HCT116 (cell line): ENCODE measurements around the gene CDH2.

Experiments
- CTCF ChIP-seq, 3 experiments: fragments of 200-600 bp in 1 of 3; sonication (generic) in 1 of 3; IDR thresholded peaks in 2 of 3; conservative IDR thresholded peaks in 1 of 3; 2 replicates each; pipeline ENCODE4 v1.5.1; 2012 to 2017; ENCODE audit warnings: low read depth in 2 of 3, low read length in 2 of 3, antibody characterized with exemption in 1 of 3, borderline replicate concordance in 1 of 3, control low read depth in 1 of 3, mild to moderate bottlenecking in 1 of 3, mixed read lengths in 1 of 3, mixed run types in 1 of 3, moderate library complexity in 1 of 3; ENCODE audit not compliant: insufficient read depth in 1 of 3
- EZH2 ChIP-seq: fragments of 200-600 bp; sonication (generic); IDR thresholded peaks from 2 replicates; pipeline ENCODE4 v1.6.1; 2017; ENCODE audit warnings: antibody characterized with exemption, mixed run types
- POLR2A ChIP-seq: IDR thresholded peaks from 2 replicates; pipeline ENCODE4 v1.7.0; 2011; ENCODE audit warnings: borderline replicate concordance; ENCODE audit not compliant: insufficient read depth, insufficient read length; ENCODE audit errors: extremely low read depth
- POLR2AphosphoS5 ChIP-seq: IDR thresholded peaks from 2 replicates; pipeline ENCODE4 v1.6.1; 2011; ENCODE audit warnings: mild to moderate bottlenecking, low read depth, low read length, moderate library complexity
- REST ChIP-seq: IDR thresholded peaks from 2 replicates; pipeline ENCODE4 v1.6.1; 2012; ENCODE audit warnings: low read depth
- SRF ChIP-seq: IDR thresholded peaks from 2 replicates; pipeline ENCODE4 v1.6.1; 2012; ENCODE audit warnings: low read depth
- ZFX ChIP-seq: fragments of 450-650 bp; IDR thresholded peaks from 2 replicates; pipeline ENCODE4 v1.6.1; 2017

- no peak for TF ChIP-seq SRF
- TF ChIP-seq CTCF (IDR thresholded peaks at IDR 0.05 in 2 of 3, conservative IDR thresholded peaks at IDR 0.05 in 1 of 3; ENCODE audit: borderline replicate concordance in 1 of 3, insufficient read depth in 1 of 3, low read depth in 2 of 3, low read length in 2 of 3) = no peak
- no peak for TF ChIP-seq ZFX
- no peak for TF ChIP-seq EZH2
- no peak for TF ChIP-seq REST
- TF ChIP-seq POLR2A = no peak
- TF ChIP-seq POLR2AphosphoS5 = no peak
These were observed 8.2 kb downstream of the CDH2 start for GRCh38 chr18:28168725-28169124.
